Endometrial microvascular endothelial cells (primary cell): ENCODE results near the gene AFAP1. TPM values are rescaled to one million over a fixed set of nuclear protein-coding genes. Genes with fewer than 3 reads are reported as not detected.

ENCODE experiments used
- in situ Hi-C: cut with HindIII; loops from 2 replicates; pipeline ENCODE4 v1.10.0; 2017; ENCODE audit warnings: low sequenced_read_pairs, low pct_unique_long_range_greater_than_20kb; ENCODE audit errors: inconsistent ontology term
- total RNA-seq: library from RNA; depleted of rRNA; stranded (reverse); fragments of >200 nt; gene quantifications from one replicate; pipeline ENCODE4 v1.2.3, GENCODE V29; 2015; ENCODE audit errors: inconsistent ontology term

The AFAP1 gene
- total RNA-seq, 1 donor from 2014 or later = 95.8 TPM

GRCh38 chr4:7774301-7775294 lies 165.1 kb downstream of the AFAP1 start:
- in situ Hi-C loops = no loop called here

DNA sequence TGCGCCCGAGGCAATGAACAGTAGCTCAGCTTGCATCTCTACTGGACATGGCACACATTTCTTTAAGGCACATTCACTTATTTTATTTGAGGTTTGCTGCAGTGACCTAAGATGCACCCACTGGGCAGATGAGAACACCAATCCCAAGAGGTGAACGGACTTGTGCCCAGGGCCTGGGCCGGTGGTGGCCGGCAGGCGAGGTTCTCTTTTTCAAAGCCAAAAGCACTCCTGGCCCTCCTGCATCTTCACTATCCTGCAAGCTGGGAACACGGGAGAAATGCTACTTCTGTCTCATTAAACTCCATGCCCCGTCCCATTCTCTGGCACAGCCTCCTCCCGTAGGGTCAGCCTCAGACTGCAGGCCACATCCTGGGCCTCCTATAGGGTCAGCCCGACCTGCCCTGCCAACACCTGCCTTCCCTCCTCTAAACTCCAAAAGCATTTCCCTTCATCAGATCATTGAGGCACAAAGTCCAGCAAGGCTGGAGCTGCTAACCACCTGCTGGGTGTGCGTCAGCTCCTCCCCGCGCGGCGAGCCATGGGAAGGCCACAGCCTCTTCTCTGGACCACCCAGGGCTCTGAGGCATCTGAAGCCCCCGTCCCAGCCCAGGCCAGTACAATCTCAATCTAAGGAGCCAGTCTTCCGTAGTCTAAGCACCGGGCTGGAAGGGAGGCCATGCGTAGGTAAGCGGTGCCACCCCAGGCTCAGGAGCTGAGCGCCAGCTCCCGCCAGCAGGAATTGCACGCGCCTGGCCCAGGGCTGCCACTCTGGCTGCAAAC lies 166.1 kb downstream of the AFAP1 start:
- in situ Hi-C loops = no loop called here

DNA sequence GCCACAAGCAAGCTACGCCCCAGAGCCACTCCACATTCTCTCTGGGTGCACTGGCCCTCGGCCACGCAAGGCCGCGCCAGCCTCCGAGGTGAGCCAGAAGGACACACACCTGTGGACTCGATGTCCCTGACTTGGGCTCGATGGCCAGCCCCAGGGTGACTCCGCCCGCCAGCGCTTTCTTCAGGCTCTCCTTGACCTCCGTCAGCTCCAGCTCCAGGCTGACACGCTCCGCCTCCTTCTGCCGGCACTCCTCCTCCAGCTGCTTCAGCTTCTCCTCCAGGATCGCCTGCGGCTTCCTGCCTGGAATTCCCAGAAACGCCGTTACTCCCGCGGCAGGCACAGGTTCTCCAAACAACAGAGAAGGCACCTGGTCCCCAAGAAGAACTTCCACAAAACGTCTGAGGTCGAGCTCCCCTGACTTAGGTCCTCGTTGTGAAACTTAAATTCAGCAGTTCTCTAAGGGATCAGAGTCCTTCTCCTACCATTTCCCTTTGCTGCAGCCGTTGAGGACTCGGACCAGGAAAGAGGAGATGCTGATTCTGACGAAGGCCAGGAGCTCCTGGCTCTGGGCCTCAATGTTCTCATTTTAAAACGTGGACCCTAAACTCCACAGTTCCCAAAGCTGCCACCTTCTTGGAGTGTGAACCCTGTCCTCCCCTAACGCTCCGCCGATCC lies 166.8 kb downstream of the AFAP1 start:
- in situ Hi-C loops = no loop called here

GRCh38 chr4:7771541-7772507 lies 167.8 kb downstream of the AFAP1 start:
- in situ Hi-C loops = no loop called here

GRCh38 chr4:7771056-7771455 lies 168.6 kb downstream of the AFAP1 start:
- in situ Hi-C loops = no loop called here

GRCh38 chr4:7770224-7771050 lies 169.2 kb downstream of the AFAP1 start:
- in situ Hi-C loops = no loop called here

DNA sequence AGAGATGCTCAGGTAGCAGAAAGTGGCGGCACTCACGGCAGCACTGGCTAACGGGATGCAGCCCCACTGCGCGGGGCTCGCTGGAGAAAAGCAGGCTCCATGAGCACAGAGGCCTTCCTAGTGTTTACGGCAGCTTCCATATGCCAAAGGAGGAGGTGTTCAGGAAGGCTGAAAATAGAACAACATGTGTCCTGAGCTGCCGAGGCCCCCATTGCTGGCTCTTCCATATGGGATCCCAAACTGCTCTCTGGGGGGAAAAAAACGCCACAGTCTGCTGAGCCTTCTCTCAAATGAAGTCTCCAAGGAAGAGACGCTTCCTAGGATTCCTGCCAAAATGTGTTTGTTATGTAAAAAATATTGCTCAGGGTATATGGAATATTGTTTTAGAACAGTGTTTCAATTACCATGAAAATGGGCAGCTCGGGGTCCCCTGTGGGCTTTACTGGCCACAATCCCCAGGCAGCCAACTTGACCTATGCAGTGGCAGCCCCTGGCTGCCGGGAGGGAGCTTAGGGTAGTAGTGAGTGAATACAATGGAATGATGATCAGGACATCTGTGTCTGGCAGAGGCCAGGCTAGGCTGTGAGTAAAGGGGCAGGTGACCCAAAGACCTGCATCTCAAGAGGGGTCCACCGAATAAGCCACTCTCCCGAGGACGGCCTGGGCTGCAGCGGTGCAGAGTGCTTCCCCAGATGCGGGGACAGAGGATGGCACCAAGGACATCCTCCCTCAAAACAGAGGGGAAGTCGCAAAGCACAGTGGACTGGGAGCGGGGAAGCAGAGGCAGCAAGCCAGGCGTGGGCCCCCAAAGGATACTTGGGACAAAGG lies 170.1 kb downstream of the AFAP1 start:
- in situ Hi-C loops = no loop called here

DNA sequence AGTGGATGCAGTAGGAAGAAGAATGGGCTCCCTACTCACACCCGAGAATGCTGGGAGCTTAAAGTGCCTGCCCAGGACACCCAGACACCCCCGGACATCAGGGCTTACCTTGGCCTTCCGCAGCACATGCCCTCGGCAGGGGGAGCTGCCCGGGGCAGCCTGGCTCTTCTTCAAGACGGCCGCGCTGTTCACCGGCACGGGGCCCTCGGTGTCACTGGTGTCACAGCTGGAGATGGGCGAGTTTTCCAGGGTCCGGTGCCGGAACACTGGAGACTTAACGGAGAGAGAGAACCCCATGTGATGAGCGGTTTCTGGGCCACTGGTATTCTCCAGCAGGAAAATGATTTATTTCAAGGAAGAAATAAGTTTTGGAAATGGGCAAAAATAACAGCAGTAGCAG lies 170.9 kb downstream of the AFAP1 start:
- in situ Hi-C loops = no loop called here

GRCh38 chr4:7767966-7768365 lies 171.7 kb downstream of the AFAP1 start:
- in situ Hi-C loops = no loop called here

- in situ Hi-C loops = no loop called here
These were observed 172.1 kb downstream of the AFAP1 start for GRCh38 chr4:7767526-7767925.

DNA sequence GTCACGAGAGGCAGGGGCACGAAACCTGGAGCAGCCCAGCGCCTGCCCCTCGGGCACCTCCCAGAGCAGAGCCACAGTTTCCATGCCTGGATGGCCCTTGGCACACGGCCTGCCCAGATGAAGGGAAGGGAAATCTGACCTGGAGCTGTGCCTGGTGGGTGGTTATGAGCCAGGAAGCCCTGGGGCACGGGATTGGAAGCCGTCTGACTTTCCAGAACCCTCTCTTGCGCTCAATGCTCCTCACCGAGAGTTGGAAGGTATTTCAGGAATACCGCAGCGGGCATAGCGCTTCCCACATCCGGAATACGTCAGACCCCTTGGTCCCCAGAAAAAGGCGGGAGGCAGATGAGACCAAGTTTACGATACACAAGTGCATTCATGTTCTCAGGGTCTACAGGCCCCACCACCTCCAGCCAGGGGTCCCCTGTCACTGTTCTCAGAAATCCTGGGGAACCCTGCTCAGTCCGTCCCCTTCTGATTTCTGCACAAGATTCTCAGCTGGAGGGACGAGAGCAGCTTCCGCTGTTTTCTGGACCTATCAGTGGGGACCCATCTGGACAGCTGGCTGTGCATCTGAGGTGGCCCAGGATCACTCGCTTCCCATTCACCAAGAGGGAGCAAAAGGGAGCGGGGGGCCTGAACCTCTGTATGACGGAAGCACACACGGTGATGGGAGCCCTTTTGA lies 172.9 kb downstream of the AFAP1 start:
- in situ Hi-C loops = no loop called here

GRCh38 chr4:7766086-7766485 lies 173.6 kb downstream of the AFAP1 start:
- in situ Hi-C loops = no loop called here

- in situ Hi-C loops = no loop called here
These were observed 174.0 kb downstream of the AFAP1 start for GRCh38 chr4:7765666-7766065.

DNA sequence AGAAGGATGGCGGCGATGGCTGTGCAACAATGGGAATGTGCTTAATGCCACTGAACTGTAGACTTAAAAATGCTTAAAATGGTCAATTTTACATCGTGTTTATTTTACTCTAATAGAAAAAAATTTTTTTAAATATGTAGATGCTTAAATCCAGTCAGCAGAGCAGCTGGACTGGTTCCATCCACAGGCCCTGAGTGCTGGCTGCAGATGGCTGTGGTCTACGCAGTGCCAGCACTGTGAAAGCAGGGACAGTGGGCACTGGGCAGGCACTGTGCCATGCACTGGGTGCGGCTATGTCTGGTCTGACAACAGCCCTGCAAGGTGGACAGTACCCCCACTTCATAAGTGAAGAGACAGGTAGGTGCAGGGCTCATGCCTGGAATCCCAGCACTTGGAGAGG lies 175.2 kb downstream of the AFAP1 start:
- in situ Hi-C loops = no loop called here

DNA sequence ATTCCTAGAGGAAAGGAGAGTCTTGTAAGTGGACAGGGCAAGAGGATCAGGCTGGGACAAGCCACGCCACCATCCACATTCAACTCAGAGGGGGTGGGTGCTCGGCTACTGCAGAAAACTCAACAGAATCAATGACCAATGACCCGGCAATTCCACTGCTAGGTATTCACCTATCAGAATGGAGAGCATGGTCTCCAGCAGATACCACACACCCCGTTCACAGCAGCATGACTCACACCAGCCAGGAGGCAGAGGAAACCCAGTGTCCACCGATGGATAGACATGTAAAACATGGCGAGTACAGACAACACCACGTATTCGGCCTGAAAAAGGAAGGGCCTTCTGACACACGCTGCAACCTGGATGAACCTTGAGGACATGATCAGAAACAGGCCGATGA lies 175.9 kb downstream of the AFAP1 start:
- in situ Hi-C loops = no loop called here

GRCh38 chr4:7763106-7763505 lies 176.6 kb downstream of the AFAP1 start:
- in situ Hi-C loops = no loop called here
